PC-3 (cell line): ENCODE results near the gene SVIL.

ENCODE experiments used
- EZH2phosphoT487 ChIP-seq: fragments of 300-600 bp; sonication (generic); IDR thresholded peaks from 2 replicates; pipeline ENCODE4 v1.6.1; 2018; ENCODE audit warnings: mild to moderate bottlenecking, antibody characterized with exemption, low read length, borderline replicate concordance
- TF ChIP-seq, protein P1 (sequence below): fragments of 300-600 bp; sonication (generic); conservative IDR thresholded peaks from 2 replicates; pipeline ENCODE4 v1.5.1; 2017; ENCODE audit warnings: antibody characterized with exemption, low read depth, mild to moderate bottlenecking, low read length

DNA sequence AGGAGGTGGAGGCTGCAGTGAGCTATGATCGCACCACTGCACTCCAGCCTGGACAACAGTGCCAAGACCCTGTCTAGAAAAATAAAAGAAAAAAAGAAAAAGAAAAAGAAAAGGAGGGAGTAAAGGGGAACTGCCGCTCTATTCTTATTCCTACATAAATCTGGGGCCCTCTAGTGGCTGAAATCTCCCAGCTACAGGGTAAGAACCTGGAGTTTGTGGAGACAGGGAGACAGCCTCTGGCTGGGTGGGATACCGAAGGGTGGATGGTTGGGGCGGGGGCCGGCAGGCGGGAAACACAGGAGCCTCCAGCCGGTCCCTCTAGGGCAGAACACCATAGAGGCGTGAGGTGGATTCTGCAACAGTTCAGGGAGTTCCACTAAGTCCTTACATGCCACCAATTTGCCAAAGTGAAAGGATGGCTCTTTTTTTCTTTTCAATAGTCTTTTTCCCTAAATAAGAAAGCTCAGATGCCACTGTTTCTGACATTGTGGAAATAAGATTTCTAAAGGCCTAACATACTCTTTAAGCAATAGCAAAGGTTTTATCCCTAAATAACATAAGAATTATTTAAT, 117.3 kb downstream of the SVIL start:
- TF ChIP-seq, protein P1, sequence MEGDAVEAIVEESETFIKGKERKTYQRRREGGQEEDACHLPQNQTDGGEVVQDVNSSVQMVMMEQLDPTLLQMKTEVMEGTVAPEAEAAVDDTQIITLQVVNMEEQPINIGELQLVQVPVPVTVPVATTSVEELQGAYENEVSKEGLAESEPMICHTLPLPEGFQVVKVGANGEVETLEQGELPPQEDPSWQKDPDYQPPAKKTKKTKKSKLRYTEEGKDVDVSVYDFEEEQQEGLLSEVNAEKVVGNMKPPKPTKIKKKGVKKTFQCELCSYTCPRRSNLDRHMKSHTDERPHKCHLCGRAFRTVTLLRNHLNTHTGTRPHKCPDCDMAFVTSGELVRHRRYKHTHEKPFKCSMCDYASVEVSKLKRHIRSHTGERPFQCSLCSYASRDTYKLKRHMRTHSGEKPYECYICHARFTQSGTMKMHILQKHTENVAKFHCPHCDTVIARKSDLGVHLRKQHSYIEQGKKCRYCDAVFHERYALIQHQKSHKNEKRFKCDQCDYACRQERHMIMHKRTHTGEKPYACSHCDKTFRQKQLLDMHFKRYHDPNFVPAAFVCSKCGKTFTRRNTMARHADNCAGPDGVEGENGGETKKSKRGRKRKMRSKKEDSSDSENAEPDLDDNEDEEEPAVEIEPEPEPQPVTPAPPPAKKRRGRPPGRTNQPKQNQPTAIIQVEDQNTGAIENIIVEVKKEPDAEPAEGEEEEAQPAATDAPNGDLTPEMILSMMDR = peak; percentile 70
- no peak for TF ChIP-seq EZH2phosphoT487
